ENCODE data around the gene RSBN1. TPM values are rescaled to one million over a fixed set of nuclear protein-coding genes. Genes with fewer than 3 reads are reported as not detected.

The RSBN1 gene
- total and polyA plus RNA-seq, 2 donors (not counting 1 experiment from before 2014, with no cell fraction given): 9.4 to 10.2 TPM

DNA sequence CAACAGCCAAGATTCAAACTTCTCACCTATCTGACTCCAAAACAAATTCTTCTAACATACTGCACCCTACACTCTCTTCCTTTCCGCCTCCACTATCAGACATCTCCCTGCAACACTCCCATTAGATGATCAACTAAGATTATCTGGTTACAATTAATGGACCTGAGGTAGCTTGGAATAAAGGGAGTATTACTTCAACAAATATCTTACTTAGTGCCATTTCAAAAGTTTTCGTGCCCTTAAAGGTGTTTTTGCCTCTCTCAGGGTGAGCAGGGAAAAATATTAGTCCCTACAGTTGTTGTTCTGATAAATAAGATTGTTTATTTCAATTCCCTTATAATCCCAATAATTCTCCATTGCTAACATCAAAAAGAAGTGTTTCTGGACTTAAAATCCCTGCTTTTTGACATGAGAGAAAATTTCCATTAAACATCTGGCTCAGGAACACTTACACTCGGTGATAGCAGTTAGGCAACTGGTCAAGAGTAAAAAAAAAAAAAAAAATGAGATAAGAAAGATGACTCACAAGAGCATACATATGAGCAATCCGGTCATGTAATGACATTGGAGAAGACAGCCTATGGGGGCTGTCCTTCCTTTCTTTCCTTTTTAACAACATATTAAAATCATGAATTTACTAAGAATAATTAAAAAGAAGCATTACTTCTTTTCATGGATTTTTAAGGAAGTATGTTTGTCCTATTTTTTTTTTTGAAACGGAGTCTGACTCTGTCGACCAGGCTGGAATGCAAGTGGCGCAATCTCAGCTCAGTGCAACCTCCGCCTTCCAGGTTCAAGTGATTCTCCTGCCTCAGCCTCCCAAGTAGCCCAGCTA is 7.6 kb downstream of the RSBN1 start:
- no peak overlapping the region for H3K9ac ChIP-seq (ENCODE audit: insufficient read depth, low read length)
- no peaks in the 10 kb centered on the region for H3K27me3 ChIP-seq (ENCODE audit: control insufficient read depth, insufficient read depth, low read length)
- peak; percentile 83 to 85 for DNase-seq (ENCODE audit: low read depth in 2 of 2)
- peaks cover 78% of the 10 kb centered on the region for H3K79me2 ChIP-seq (ENCODE audit: control insufficient read depth, insufficient read depth, low read length)
- peak overlapping the region; percentile 19 for H3K27ac ChIP-seq (ENCODE audit: insufficient read depth, low read length)
- no peak for TF ChIP-seq EZH2 (IDR thresholded peaks at IDR 0.05; ENCODE audit: low read length, missing control alignments)
- TF ChIP-seq, protein P1, sequence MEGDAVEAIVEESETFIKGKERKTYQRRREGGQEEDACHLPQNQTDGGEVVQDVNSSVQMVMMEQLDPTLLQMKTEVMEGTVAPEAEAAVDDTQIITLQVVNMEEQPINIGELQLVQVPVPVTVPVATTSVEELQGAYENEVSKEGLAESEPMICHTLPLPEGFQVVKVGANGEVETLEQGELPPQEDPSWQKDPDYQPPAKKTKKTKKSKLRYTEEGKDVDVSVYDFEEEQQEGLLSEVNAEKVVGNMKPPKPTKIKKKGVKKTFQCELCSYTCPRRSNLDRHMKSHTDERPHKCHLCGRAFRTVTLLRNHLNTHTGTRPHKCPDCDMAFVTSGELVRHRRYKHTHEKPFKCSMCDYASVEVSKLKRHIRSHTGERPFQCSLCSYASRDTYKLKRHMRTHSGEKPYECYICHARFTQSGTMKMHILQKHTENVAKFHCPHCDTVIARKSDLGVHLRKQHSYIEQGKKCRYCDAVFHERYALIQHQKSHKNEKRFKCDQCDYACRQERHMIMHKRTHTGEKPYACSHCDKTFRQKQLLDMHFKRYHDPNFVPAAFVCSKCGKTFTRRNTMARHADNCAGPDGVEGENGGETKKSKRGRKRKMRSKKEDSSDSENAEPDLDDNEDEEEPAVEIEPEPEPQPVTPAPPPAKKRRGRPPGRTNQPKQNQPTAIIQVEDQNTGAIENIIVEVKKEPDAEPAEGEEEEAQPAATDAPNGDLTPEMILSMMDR (conservative IDR thresholded peaks at IDR 0.05 in 1 of 2, IDR thresholded peaks at IDR 0.05 in 1 of 2; ENCODE audit: low read depth in 1 of 2, low read length in 2 of 2): no peak
- H3K4me1 ChIP-seq (ENCODE audit: control insufficient read depth, extremely low read depth, insufficient read depth, low read length): peaks cover 4% of the 10 kb centered on the region
- H2AFZ ChIP-seq (ENCODE audit: low read length): no peak overlapping the region
- no peaks in the 10 kb centered on the region for H4K20me1 ChIP-seq (ENCODE audit: control insufficient read depth, extremely low read depth, insufficient read depth, low read length)
- peak overlapping the region; percentile 61 for H3K4me2 ChIP-seq (ENCODE audit: extremely low read depth, insufficient read depth, low read length)
- H3K36me3 ChIP-seq (ENCODE audit: control insufficient read depth, insufficient read depth, low read length): no peaks in the 10 kb centered on the region
- H3K9me3 ChIP-seq (ENCODE audit: control insufficient read depth, insufficient read depth, low read depth, low read length): no peaks in the 10 kb centered on the region
- H3K4me3 ChIP-seq (replicated peaks in 1 of 4; ENCODE audit: control extremely low read depth in 1 of 4, insufficient read depth in 1 of 4, low read depth in 3 of 4, low read length in 4 of 4): peak overlapping the region in 1 of 4 experiments; percentile 11

DNA sequence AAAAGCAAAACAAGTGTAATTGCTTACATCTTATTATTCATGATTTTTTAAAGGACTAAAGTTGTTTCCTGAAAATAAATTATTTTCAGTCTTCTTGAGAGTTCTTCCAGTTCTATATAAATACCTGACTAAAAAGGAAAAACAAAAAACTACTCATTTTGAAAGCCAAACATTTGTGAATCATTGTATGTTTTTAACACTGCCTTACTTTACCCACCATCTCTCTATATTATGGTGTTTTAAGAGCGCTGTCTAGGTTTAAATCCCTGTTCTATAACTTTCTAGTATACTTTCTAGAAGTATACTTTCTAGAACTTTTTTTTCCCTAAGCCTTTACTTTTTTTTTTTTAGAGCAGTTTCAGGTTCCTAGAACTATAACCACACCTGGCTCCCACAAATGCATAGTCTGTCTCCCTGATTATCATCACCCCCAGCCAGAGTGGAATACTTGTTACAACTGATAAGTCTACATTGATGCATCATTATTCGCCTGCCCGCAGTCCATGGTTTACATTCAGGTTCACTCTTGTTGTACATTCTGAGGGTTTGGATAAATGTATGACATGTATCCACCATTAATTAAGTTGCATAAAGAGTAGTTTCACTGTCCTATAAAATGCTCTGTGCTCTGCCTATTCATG is 9.8 kb downstream of the RSBN1 start:
- no peaks in the 10 kb centered on the region for H4K20me1 ChIP-seq (ENCODE audit: control insufficient read depth, extremely low read depth, insufficient read depth, low read length)
- H3K79me2 ChIP-seq (ENCODE audit: control insufficient read depth, insufficient read depth, low read length): peaks cover 66% of the 10 kb centered on the region
- H3K36me3 ChIP-seq (ENCODE audit: control insufficient read depth, insufficient read depth, low read length): no peaks in the 10 kb centered on the region
- no peak for TF ChIP-seq EZH2 (IDR thresholded peaks at IDR 0.05; ENCODE audit: low read length, missing control alignments)
- TF ChIP-seq, protein P1 (conservative IDR thresholded peaks at IDR 0.05 in 1 of 2, IDR thresholded peaks at IDR 0.05 in 1 of 2; ENCODE audit: low read depth in 1 of 2, low read length in 2 of 2): no peak
- no peak overlapping the region for H3K4me2 ChIP-seq (ENCODE audit: extremely low read depth, insufficient read depth, low read length)
- H3K4me1 ChIP-seq (ENCODE audit: control insufficient read depth, extremely low read depth, insufficient read depth, low read length): peaks cover 4% of the 10 kb centered on the region
- DNase-seq (ENCODE audit: low read depth in 2 of 2): no peak
- H2AFZ ChIP-seq (ENCODE audit: low read length): no peak overlapping the region
- H3K9me3 ChIP-seq (ENCODE audit: control insufficient read depth, insufficient read depth, low read depth, low read length): no peaks in the 10 kb centered on the region
- no peak overlapping the region for H3K9ac ChIP-seq (ENCODE audit: insufficient read depth, low read length)
- no peak overlapping the region for H3K27ac ChIP-seq (ENCODE audit: insufficient read depth, low read length)
- H3K27me3 ChIP-seq (ENCODE audit: control insufficient read depth, insufficient read depth, low read length): no peaks in the 10 kb centered on the region
- H3K4me3 ChIP-seq (replicated peaks in 1 of 4; ENCODE audit: control extremely low read depth in 1 of 4, insufficient read depth in 1 of 4, low read depth in 3 of 4, low read length in 4 of 4): no peak overlapping the region

DNA sequence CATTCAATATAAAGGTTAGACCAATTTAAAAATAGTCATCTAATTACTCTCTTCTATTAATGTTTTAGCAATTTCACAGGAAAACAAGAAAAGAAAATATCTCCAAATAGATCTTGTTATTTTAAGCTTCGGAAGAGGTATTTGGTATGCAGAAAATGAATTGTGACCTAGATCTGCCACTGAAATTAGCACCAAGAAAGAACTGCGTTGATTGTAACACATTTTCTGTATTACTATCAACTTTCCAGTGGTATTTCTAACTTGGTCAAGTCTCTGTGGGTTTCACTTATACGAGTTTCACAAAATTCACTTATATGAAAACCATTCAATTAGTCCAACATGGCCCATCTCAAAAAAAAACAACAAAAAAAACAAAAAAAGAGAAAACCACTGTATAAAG is 11.8 kb downstream of the RSBN1 start:
- no peak for DNase-seq (ENCODE audit: low read depth in 2 of 2)
- TF ChIP-seq, protein P1 (conservative IDR thresholded peaks at IDR 0.05 in 1 of 2, IDR thresholded peaks at IDR 0.05 in 1 of 2; ENCODE audit: low read depth in 1 of 2, low read length in 2 of 2): no peak
- TF ChIP-seq EZH2 (IDR thresholded peaks at IDR 0.05; ENCODE audit: low read length, missing control alignments): no peak
- Histone ChIP-seq H3K36me3 (ENCODE audit: control insufficient read depth, insufficient read depth, low read length) (no peaks in the 10 kb centered on the region), H3K9ac (ENCODE audit: insufficient read depth, low read length) (no peak overlapping the region), H3K4me2 (ENCODE audit: extremely low read depth, insufficient read depth, low read length) (no peak overlapping the region), H3K4me1 (ENCODE audit: control insufficient read depth, extremely low read depth, insufficient read depth, low read length) (peaks cover 4% of the 10 kb centered on the region), H4K20me1 (ENCODE audit: control insufficient read depth, extremely low read depth, insufficient read depth, low read length) (no peaks in the 10 kb centered on the region), H3K27ac (ENCODE audit: insufficient read depth, low read length) (no peak overlapping the region), H3K4me3 (replicated peaks in 1 of 4; ENCODE audit: control extremely low read depth in 1 of 4, insufficient read depth in 1 of 4, low read depth in 3 of 4, low read length in 4 of 4) (no peak overlapping the region), H3K9me3 (ENCODE audit: control insufficient read depth, insufficient read depth, low read depth, low read length) (no peaks in the 10 kb centered on the region), H3K79me2 (ENCODE audit: control insufficient read depth, insufficient read depth, low read length) (peaks cover 47% of the 10 kb centered on the region), H2AFZ (ENCODE audit: low read length) (no peak overlapping the region), H3K27me3 (ENCODE audit: control insufficient read depth, insufficient read depth, low read length) (no peaks in the 10 kb centered on the region)

Data from fibroblast of lung (primary cell).